ENCODE measurements around the gene LAMTOR4.
"Not testable (repeated sequence)": the region's sequence is repeated elsewhere in the genome, so short reads cannot be mapped to it uniquely, and the experiment has no call there.

LAMTOR4 gene

GRCh38 chr7:100173806-100174495 lies 25.2 kb downstream of the LAMTOR4 start:
- no peak for DNase-seq

GRCh38 chr7:100174582-100174981 lies 25.9 kb downstream of the LAMTOR4 start:
- no peak for DNase-seq

- no peak for DNase-seq
Observed at GRCh38 chr7:100175296-100175935, 26.7 kb downstream of the LAMTOR4 start.

GRCh38 chr7:100176096-100177044 lies 27.7 kb downstream of the LAMTOR4 start:
- DNase-seq = no peak

GRCh38 chr7:100177045-100178001 lies 28.6 kb downstream of the LAMTOR4 start, which contains the start of the genes GPC2 and STAG3:
GPC2 (minus strand) TSS chr7:100177381; CDS start chr7:100177199, 182 bp downstream.
STAG3 (plus strand) TSS chr7:100177918; CDS start chr7:100180557, 2,639 bp downstream.
- peak; percentile 89 to 97 (median 94) for DNase-seq

- not testable (repeated sequence) for DNase-seq
Observed at GRCh38 chr7:100180084-100180483, 31.4 kb downstream of the LAMTOR4 start.

GRCh38 chr7:100182616-100183015 lies 33.9 kb downstream of the LAMTOR4 start:
- not testable (repeated sequence) for DNase-seq

- DNase-seq = not testable (repeated sequence)
Observed at GRCh38 chr7:100183090-100183489, 34.4 kb downstream of the LAMTOR4 start.

GRCh38 chr7:100185726-100186125 lies 37.0 kb downstream of the LAMTOR4 start:
- no peak for DNase-seq

GRCh38 chr7:100189061-100189460 lies 40.3 kb downstream of the LAMTOR4 start:
- no peak for DNase-seq

- no peak for DNase-seq
Observed at GRCh38 chr7:100190048-100190711, 41.5 kb downstream of the LAMTOR4 start.

- no peak for DNase-seq
Observed at GRCh38 chr7:100191775-100192174, 43.1 kb downstream of the LAMTOR4 start.

GRCh38 chr7:100192281-100192862 lies 43.7 kb downstream of the LAMTOR4 start:
- not testable (repeated sequence) for DNase-seq

GRCh38 chr7:100192969-100193368 lies 44.3 kb downstream of the LAMTOR4 start:
- no peak for DNase-seq

GRCh38 chr7:100195222-100195621 lies 46.5 kb downstream of the LAMTOR4 start:
- no peak for DNase-seq

- not testable (repeated sequence) for DNase-seq
Observed at GRCh38 chr7:100195901-100196322, 47.2 kb downstream of the LAMTOR4 start.

- DNase-seq = no peak
Observed at GRCh38 chr7:100198266-100198665, 49.5 kb downstream of the LAMTOR4 start.

- no peak for DNase-seq
Observed at GRCh38 chr7:100200693-100201092, 52.0 kb downstream of the LAMTOR4 start.

Measured in activated CD4-positive, CD25-positive, alpha-beta regulatory T cell (primary cell).